ENCODE measurements around the gene AFMID. TPM values are rescaled to one million over a fixed set of nuclear protein-coding genes. Genes with fewer than 3 reads are reported as not detected.

AFMID gene
- total and polyA plus RNA-seq, 2 of the 8 experiments (the other 6 are each of a cell fraction or from before 2014, with no cell fraction given): 49.0 to 53.0 TPM

DNA sequence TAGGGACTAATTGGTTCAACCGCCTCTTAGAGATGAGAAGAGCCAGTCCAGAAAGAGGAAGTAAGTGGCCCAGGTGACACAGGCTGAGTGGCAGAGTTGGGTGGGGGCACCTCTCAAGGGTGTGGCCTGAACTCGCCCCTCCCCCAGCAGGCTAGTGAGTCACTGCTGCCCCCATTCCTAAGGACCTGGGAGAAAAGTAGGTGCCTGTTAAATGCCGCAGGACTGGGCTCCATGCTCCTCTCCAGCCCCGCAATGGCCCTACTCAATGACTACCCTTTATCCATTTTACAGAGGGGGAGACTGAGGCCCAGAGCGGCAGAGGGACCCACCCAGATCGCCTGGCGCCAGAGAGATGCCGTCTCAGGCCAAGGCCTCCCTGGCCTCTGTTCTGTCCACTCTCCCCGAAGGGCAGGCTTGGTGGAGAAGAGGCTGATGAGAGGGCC is 52.3 kb downstream of the AFMID start (continued):
- TF ChIP-seq KDM1A (IDR thresholded peaks at IDR 0.05; ENCODE audit: borderline replicate concordance, low read length): no peak
- TF ChIP-seq SIN3A (conservative IDR thresholded peaks at IDR 0.05 in 1 of 2, IDR thresholded peaks at IDR 0.05 in 1 of 2; ENCODE audit: low read depth in 1 of 2, low read length in 2 of 2): no peak
- TF ChIP-seq RAD21 (IDR thresholded peaks at IDR 0.05 in 1 of 2, conservative IDR thresholded peaks at IDR 0.05 in 1 of 2; ENCODE audit: low read depth in 2 of 2, low read length in 2 of 2): no peak
- TF ChIP-seq, protein P1, sequence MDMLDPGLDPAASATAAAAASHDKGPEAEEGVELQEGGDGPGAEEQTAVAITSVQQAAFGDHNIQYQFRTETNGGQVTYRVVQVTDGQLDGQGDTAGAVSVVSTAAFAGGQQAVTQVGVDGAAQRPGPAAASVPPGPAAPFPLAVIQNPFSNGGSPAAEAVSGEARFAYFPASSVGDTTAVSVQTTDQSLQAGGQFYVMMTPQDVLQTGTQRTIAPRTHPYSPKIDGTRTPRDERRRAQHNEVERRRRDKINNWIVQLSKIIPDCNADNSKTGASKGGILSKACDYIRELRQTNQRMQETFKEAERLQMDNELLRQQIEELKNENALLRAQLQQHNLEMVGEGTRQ (IDR thresholded peaks at IDR 0.05; ENCODE audit: low read length): no peak
- no peak for TF ChIP-seq BCL11A (IDR thresholded peaks at IDR 0.05; ENCODE audit: low read depth in 2 of 2, low read length in 2 of 2)
- no peak for TF ChIP-seq TCF12 (IDR thresholded peaks at IDR 0.05; ENCODE audit: low read depth, low read length)
- no peak for TF ChIP-seq BACH1 (IDR thresholded peaks at IDR 0.05; ENCODE audit: low read length)
- TF ChIP-seq, protein P2, sequence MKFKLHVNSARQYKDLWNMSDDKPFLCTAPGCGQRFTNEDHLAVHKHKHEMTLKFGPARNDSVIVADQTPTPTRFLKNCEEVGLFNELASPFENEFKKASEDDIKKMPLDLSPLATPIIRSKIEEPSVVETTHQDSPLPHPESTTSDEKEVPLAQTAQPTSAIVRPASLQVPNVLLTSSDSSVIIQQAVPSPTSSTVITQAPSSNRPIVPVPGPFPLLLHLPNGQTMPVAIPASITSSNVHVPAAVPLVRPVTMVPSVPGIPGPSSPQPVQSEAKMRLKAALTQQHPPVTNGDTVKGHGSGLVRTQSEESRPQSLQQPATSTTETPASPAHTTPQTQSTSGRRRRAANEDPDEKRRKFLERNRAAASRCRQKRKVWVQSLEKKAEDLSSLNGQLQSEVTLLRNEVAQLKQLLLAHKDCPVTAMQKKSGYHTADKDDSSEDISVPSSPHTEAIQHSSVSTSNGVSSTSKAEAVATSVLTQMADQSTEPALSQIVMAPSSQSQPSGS (IDR thresholded peaks at IDR 0.05; ENCODE audit: low read length): no peak

Data from H1 (cell line).